B cell (primary cell): ENCODE results near the gene PRRC2B. TPM values are rescaled to one million over a fixed set of nuclear protein-coding genes. Genes with fewer than 3 reads are reported as not detected.

Experiments used
- ATAC-seq: fragments of 200-7000 bp; cut with Tn5 transposase; one replicate; pipeline ENCODE4 v1.10.0; 2021; ENCODE audit warnings: low read depth, mild to moderate bottlenecking, moderate number of reproducible peaks, moderate library complexity
- CTCF ChIA-PET: fragments of 350-600 bp; sonication (Branson Sonifier 250); formaldehyde crosslinking; loops from one replicate; lab custom pipeline; 2021; ENCODE audit warnings: antibody characterized with exemption, inconsistent platforms; lab: Charles Lee
- POLR2A ChIA-PET: fragments of 350-600 bp; sonication (Branson Sonifier 250); formaldehyde crosslinking; loops from one replicate; lab custom pipeline; 2021; ENCODE audit warnings: antibody characterized with exemption; lab: Charles Lee
- DNase-seq: peaks from one replicate; pipeline ENCODE4 v3.0.0; 2013
- H2AFZ ChIP-seq: 2 replicates; pipeline ENCODE4 v1.6.1; 2012; ENCODE audit warnings: mild to moderate bottlenecking, low read depth, low read length; ENCODE audit not compliant: insufficient read depth, poor library complexity, severe bottlenecking
- H3K27ac ChIP-seq, 2 donors: 1 replicate in 1 of 2; 2 replicates in 1 of 2; pipeline ENCODE4 v1.5.1; 2012 to 2013; ENCODE audit warnings: low read length in 2 of 2, mild to moderate bottlenecking in 2 of 2, moderate library complexity in 1 of 2
- H3K27me3 ChIP-seq, 4 experiments: fragments of 200-600 bp in 1 of 4; sonication (generic) in 1 of 4; replicated peaks in 1 of 4; 1 replicate in 2 of 4; 2 replicates in 2 of 4; pipeline versions ENCODE4 v1.6.1 to v1.7.0; 2013 to 2016; ENCODE audit warnings: low read length in 3 of 4, mild to moderate bottlenecking in 2 of 4, mixed read lengths in 1 of 4, moderate library complexity in 1 of 4; ENCODE audit not compliant: insufficient read depth in 4 of 4, control insufficient read depth in 3 of 4; ENCODE audit errors: control extremely low read depth in 1 of 4
- H3K36me3 ChIP-seq, 2 experiments: replicated peaks in 1 of 2; 1 replicate in 1 of 2; 2 replicates in 1 of 2; pipeline versions ENCODE4 v1.6.1 to v1.7.1; 2013; ENCODE audit warnings: low read length in 1 of 2; ENCODE audit not compliant: insufficient read depth in 2 of 2, control insufficient read depth in 1 of 2; ENCODE audit errors: control extremely low read depth in 1 of 2, extremely low read depth in 1 of 2
- H3K4me1 ChIP-seq, 2 donors: fragments of 200-600 bp in 1 of 2; sonication (generic) in 1 of 2; 1 replicate in 1 of 2; 2 replicates in 1 of 2; pipeline versions ENCODE4 v1.5.1 to v1.6.1; 2013 to 2017; ENCODE audit warnings: low read length in 2 of 2; ENCODE audit not compliant: control insufficient read depth in 2 of 2, insufficient read depth in 2 of 2
- H3K4me2 ChIP-seq: replicated peaks from 2 replicates; pipeline ENCODE3; 2012; ENCODE audit warnings: mild to moderate bottlenecking, low read depth, low read length; ENCODE audit not compliant: poor library complexity, severe bottlenecking
- H3K4me3 ChIP-seq, 5 experiments: fragments of 200-600 bp in 1 of 5; sonication (generic) in 1 of 5; 1 replicate in 3 of 5; 2 replicates in 2 of 5; pipeline versions ENCODE4 v1.5.1 to v1.7.0; 2011 to 2016; ENCODE audit warnings: low read length in 4 of 5, mild to moderate bottlenecking in 4 of 5, low read depth in 2 of 5, control low read depth in 1 of 5, moderate library complexity in 1 of 5; ENCODE audit not compliant: insufficient read depth in 1 of 5; ENCODE audit errors: control extremely low read depth in 1 of 5, extremely low read depth in 1 of 5
- H3K79me2 ChIP-seq: fragments of 200-600 bp; sonication (generic); one replicate; pipeline ENCODE4 v1.6.0; 2016; ENCODE audit warnings: low read length; ENCODE audit not compliant: control insufficient read depth, insufficient read depth
- H3K9ac ChIP-seq: fragments of 200-600 bp; sonication (generic); 2 replicates; pipeline ENCODE4 v1.6.1; 2017; ENCODE audit warnings: mild to moderate bottlenecking, low read length, moderate library complexity
- H3K9me3 ChIP-seq, 3 donors: one replicate each; pipeline versions ENCODE4 v1.6.1 to v1.7.1; 2013; ENCODE audit warnings: low read length in 2 of 3; ENCODE audit not compliant: control insufficient read depth in 2 of 3, insufficient read depth in 1 of 3; ENCODE audit errors: control extremely low read depth in 1 of 3
- H4K20me1 ChIP-seq: 2 replicates; pipeline ENCODE4 v1.6.0; 2012; ENCODE audit warnings: mild to moderate bottlenecking, low read length; ENCODE audit not compliant: insufficient read depth, control insufficient read depth, poor library complexity, severe bottlenecking
- H3K27ac Mint-ChIP-seq: one replicate; pipeline ENCODE4 v1.8.0; 2021; ENCODE audit warnings: mixed read lengths
- H3K27me3 Mint-ChIP-seq: one replicate; pipeline ENCODE4 v1.8.0; 2021; ENCODE audit warnings: mixed read lengths
- H3K4me1 Mint-ChIP-seq: one replicate; pipeline ENCODE4 v1.8.0; 2021; ENCODE audit warnings: mixed read lengths
- H3K4me3 Mint-ChIP-seq: one replicate; pipeline ENCODE4 v1.8.0; 2021; ENCODE audit warnings: mixed read lengths
- H3K9me3 Mint-ChIP-seq: one replicate; pipeline ENCODE4 v1.8.0; 2022; ENCODE audit warnings: mixed read lengths; ENCODE audit not compliant: insufficient read depth
- EZH2 ChIP-seq: IDR thresholded peaks from 2 replicates; pipeline ENCODE4 v1.6.1; 2012; ENCODE audit warnings: borderline replicate concordance, low read depth, mild to moderate bottlenecking, moderate library complexity, low read length; ENCODE audit not compliant: insufficient read depth, poor library complexity, severe bottlenecking
- WGBS: methylation state at CpG from one replicate; pipeline ENCODE4 v1.1.5; 2013; ENCODE audit warnings: missing lambda C conversion rate; ENCODE audit not compliant: insufficient coverage; 5-methylcytosine and 5-hydroxymethylcytosine counted together
- intact Hi-C: fragments of 100-400 bp; cut with micrococcal nuclease; formaldehyde crosslinking; loops from one replicate; pipeline ENCODE4 v1.10.0; 2022
- polyA plus RNA-seq: library from polyadenylated mRNA; depleted of rRNA; stranded (reverse); fragments of >200 nt; gene quantifications from 2 replicates; pipeline ENCODE4 v1.2.3, GENCODE V29; 2012
- total RNA-seq, 2 donors: library from RNA; stranded (reverse); fragments of 120-200 nt in 1 of 2; gene quantifications; 1 replicate in 1 of 2; 2 replicates in 1 of 2; pipeline versions ENCODE4 v1.2.3 to v1.2.4, GENCODE V29; 2013 to 2022
- TF ChIP-seq, protein P1 (sequence below): fragments of 200-600 bp; IDR thresholded peaks from one replicate; pipeline ENCODE4 v1.8.0; 2022; ENCODE audit warnings: antibody characterized with exemption, mild to moderate bottlenecking

The PRRC2B gene
- total and polyA plus RNA-seq, 2 donors (not counting 1 experiment from before 2014, with no cell fraction given) = 63.9 to 268 TPM

DNA sequence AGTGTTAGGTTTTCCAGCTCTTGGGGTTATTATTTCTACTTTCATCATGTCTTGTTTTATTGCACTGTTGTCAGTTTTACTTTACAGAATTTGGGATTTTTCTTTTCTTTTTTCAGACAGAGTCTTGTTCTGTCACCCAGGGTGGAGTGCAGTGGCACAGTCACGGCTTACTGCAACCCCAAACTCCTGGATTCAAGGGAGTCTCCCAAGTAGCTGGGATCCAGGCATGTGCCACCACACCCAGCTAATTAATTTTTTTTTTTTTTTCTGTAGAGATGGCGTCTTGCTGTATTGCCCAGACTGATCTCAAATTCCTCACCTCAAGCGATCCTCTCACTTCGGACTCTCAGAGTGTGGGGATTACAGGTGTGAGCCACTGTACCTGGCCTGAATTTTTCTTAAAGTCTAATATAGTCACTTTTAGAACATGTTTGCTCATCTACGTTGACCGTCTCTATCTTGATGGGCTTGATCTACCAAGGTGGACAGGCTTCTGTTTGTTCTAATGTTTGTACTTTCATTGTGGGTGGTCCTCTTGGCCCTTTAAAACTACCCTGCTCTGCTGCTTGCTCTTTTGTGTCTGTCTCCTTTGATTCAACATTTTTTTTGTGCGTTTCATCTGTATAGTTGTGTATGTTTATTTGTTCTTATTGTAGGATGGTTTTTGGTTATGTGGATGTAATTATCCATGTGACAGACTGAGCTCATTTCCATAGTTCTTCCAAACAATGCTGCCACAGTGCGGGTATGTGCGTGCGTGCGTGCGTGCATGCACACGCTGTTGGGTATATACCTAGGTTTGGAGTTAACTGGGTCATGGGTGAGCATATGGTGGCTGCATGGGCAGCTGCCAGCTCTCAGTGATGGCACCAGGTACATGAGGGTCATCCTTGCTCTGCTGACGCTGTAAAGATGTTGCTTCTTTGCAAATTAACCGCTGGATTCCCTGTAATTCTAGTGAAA lies 18.1 kb downstream of the PRRC2B start:
- peaks cover 38 to 44% of the 10 kb centered on the region in 2 donors for H3K4me1 ChIP-seq
- H3K4me2 ChIP-seq = no peak overlapping the region
- CTCF ChIA-PET = interaction anchor here (0.7 to 1.3 kb wide), 4 partner anchors 14 to 216 kb away, joined by 3 to 8 read pairs (median 4); no protein-coding TSS in a partner anchor

More for the DNA sequence above, 18.1 kb downstream of the PRRC2B start:
- Mint-ChIP-seq H3K27ac (peak overlapping the region; percentile 26), H3K4me3 (no peak overlapping the region), H3K9me3 (no peaks in the 10 kb centered on the region), H3K27me3 (no peaks in the 10 kb centered on the region), H3K4me1 (peaks cover 80% of the 10 kb centered on the region)
- intact Hi-C loops = no loop called here
- Histone ChIP-seq H4K20me1 (peaks cover 98% of the 10 kb centered on the region), H2AFZ (no peak overlapping the region), H3K9ac (no peak overlapping the region), H3K36me3 (peaks cover 0 to 8% of the 10 kb centered on the region in 2 experiments), H3K79me2 (peaks cover 100% of the 10 kb centered on the region), H3K9me3 (no peaks in the 10 kb centered on the region), H3K4me3 (no peak overlapping the region), H3K27me3 (no peaks in the 10 kb centered on the region), H3K27ac (no peak overlapping the region)
- ATAC-seq = no peak
- no CpG with 5 or more reads among the region's 15 CpGs for WGBS
- DNase-seq = no peak
- POLR2A ChIA-PET = interaction anchor here (0.6 kb wide), 2 partner anchors 193 to 559 kb away, joined by 4 read pairs; no protein-coding TSS in a partner anchor
- TF ChIP-seq, protein P1, sequence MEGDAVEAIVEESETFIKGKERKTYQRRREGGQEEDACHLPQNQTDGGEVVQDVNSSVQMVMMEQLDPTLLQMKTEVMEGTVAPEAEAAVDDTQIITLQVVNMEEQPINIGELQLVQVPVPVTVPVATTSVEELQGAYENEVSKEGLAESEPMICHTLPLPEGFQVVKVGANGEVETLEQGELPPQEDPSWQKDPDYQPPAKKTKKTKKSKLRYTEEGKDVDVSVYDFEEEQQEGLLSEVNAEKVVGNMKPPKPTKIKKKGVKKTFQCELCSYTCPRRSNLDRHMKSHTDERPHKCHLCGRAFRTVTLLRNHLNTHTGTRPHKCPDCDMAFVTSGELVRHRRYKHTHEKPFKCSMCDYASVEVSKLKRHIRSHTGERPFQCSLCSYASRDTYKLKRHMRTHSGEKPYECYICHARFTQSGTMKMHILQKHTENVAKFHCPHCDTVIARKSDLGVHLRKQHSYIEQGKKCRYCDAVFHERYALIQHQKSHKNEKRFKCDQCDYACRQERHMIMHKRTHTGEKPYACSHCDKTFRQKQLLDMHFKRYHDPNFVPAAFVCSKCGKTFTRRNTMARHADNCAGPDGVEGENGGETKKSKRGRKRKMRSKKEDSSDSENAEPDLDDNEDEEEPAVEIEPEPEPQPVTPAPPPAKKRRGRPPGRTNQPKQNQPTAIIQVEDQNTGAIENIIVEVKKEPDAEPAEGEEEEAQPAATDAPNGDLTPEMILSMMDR = no peak
- no peak for TF ChIP-seq EZH2
